Heart left ventricle (tissue), 13 donors: ENCODE results near the gene PDX1.

Experiments
- POLR2A ChIP-seq, 2 donors: fragments of 450-650 bp; IDR thresholded peaks; one replicate each; pipeline ENCODE4 v1.6.1; 2017; ENCODE audit warnings: antibody characterized with exemption in 2 of 2, mild to moderate bottlenecking in 2 of 2, moderate library complexity in 2 of 2
- TF ChIP-seq, protein P1 (sequence below), 12 donors: fragments of 200-600 bp; sonication (generic) in 4 of 12; IDR thresholded peaks; one replicate each; pipeline versions ENCODE4 v1.5.0 to v1.8.0; 2018 to 2022; ENCODE audit warnings: antibody characterized with exemption in 12 of 12, mild to moderate bottlenecking in 5 of 12
- donor health status: ischemic (EF 13 %, LVEDD 7.1; RV severe dilation, severe dysfunction).
- donor health status: DM: no; HTN: yes; CAD: no.
- donor health status: DM: no; HTN: no; CAD: no.
- donor health status: ischemic (EF 25% LVEDD 6.9; RV normal size, moderate dysfunction).
- donor health status: ischemic (EF 25% LVEDD 5.7; RV mildly dilated, moderate dysfunction).
- donor health status: ischemic (EF 35%, LVEDD 5.7; RV mildly dilated, moderate dysfunction).
- donor health status: nonischemic (EF 11% LVEDD 7.7; RV severe dilation, severe dysfunction).
- donor health status: DM: yes; HTN: yes; CAD: no.
- donor health status: PGD.
- donor health status: ischemic (EF 29% LVEDD 5.4; RV normal size, mild dysfunction).
- donor health status: nonischemic (EF 23%, LVEDD 6.1; RV moderate dilation, normal function).

- TF ChIP-seq, protein P1, sequence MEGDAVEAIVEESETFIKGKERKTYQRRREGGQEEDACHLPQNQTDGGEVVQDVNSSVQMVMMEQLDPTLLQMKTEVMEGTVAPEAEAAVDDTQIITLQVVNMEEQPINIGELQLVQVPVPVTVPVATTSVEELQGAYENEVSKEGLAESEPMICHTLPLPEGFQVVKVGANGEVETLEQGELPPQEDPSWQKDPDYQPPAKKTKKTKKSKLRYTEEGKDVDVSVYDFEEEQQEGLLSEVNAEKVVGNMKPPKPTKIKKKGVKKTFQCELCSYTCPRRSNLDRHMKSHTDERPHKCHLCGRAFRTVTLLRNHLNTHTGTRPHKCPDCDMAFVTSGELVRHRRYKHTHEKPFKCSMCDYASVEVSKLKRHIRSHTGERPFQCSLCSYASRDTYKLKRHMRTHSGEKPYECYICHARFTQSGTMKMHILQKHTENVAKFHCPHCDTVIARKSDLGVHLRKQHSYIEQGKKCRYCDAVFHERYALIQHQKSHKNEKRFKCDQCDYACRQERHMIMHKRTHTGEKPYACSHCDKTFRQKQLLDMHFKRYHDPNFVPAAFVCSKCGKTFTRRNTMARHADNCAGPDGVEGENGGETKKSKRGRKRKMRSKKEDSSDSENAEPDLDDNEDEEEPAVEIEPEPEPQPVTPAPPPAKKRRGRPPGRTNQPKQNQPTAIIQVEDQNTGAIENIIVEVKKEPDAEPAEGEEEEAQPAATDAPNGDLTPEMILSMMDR (IDR thresholded peaks at IDR 0.05) = no peak
- no peak for TF ChIP-seq POLR2A (IDR thresholded peaks at IDR 0.05)
Observed at GRCh38 chr13:27969866-27970229, 50.0 kb downstream of the PDX1 start.
